Adrenal gland (tissue), 12 donors: ENCODE results near the gene SBNO2. TPM values are rescaled to one million over a fixed set of nuclear protein-coding genes. Genes with fewer than 3 reads are reported as not detected.
A peak's percentile ranks its signal among the peaks of the same experiment; 100 is the strongest.

Experiments
- DNase-seq, 7 donors: peaks; one replicate each; pipeline ENCODE4 v3.0.0-alpha.2; 2019 to 2020
- H3K27ac ChIP-seq, 5 donors: fragments of 200-600 bp; sonication (generic) in 4 of 5; 1 replicate in 3 of 5; 2 replicates in 2 of 5; pipeline versions ENCODE4 v1.5.1 to v1.8.0; 2016 to 2020; ENCODE audit warnings: mild to moderate bottlenecking in 1 of 5
- H3K27me3 ChIP-seq: fragments of 200-600 bp; 2 replicates; pipeline ENCODE4 v1.8.0; 2021
- H3K36me3 ChIP-seq, 2 donors: fragments of 200-600 bp; replicated peaks in 1 of 2; 1 replicate in 1 of 2; 2 replicates in 1 of 2; pipeline versions ENCODE4 v1.5.1 to v1.8.0; 2018 to 2022
- H3K4me1 ChIP-seq, 2 donors: fragments of 200-600 bp; replicated peaks in 1 of 2; 1 replicate in 1 of 2; 2 replicates in 1 of 2; pipeline versions ENCODE4 v1.5.1 to v1.8.0; 2018 to 2021
- H3K4me3 ChIP-seq, 4 donors: fragments of 200-600 bp; sonication (generic) in 3 of 4; one replicate each; pipeline ENCODE4 v1.5.1; 2016 to 2018
- H3K9me3 ChIP-seq, 3 donors: fragments of 200-600 bp; sonication (generic) in 1 of 3; replicated peaks in 1 of 3; 1 replicate in 2 of 3; 2 replicates in 1 of 3; pipeline versions ENCODE4 v1.5.1 to v1.8.0; 2016 to 2021
- POLR2A ChIP-seq, 2 donors: fragments of 450-650 bp; IDR thresholded peaks; one replicate each; pipeline ENCODE4 v1.6.1; 2017; ENCODE audit warnings: antibody characterized with exemption in 2 of 2, mild to moderate bottlenecking in 2 of 2, moderate library complexity in 1 of 2
- WGBS, 4 donors: extraction: QIAGEN DNeasy Blood & Tissue Kit in 2 of 4; methylation state at CpG; one replicate each; pipeline versions ENCODE4 v1.1.5 to v1.1.7; 2013 to 2017; 5-methylcytosine and 5-hydroxymethylcytosine counted together
- intact Hi-C, 2 donors: fragments of 100-400 bp; cut with DNase I; formaldehyde crosslinking; loops; one replicate each; pipeline versions ENCODE4 v1.14.1 to v1.15.0; 2022 to 2023
- polyA plus RNA-seq, 3 donors: library from polyadenylated mRNA; stranded (reverse); fragments of 200-250 nt in 2 of 3; fragments of 350-450 nt in 1 of 3; fragmentation: Illumina TruSeq in 1 of 3; extraction: RNeasy Lipid Tissue Mini Kit (QIAGEN cat#74804) in 1 of 3; gene quantifications; one replicate each; pipeline ENCODE4 v1.2.3, GENCODE V29; 2013 to 2014
- total RNA-seq, 9 donors: library from RNA; depleted of rRNA in 4 of 9; stranded (reverse); fragments of >200 nt in 4 of 9; fragments of 120-200 nt in 1 of 9; fragmentation: NEBNext Ultra II Directional in 1 of 9; extraction: Animal tissue kit (Norgen Biotek cat#: 25700) in 1 of 9; gene quantifications; one replicate each; pipeline versions ENCODE4 v1.1.0 to v1.2.4, GENCODE V29; 2013 to 2023
- TF ChIP-seq, protein P1 (sequence below), 6 experiments: fragments of 450-650 bp in 4 of 6; fragments of 200-600 bp in 2 of 6; sonication (generic) in 1 of 6; IDR thresholded peaks; 1 replicate in 5 of 6; 2 replicates in 1 of 6; pipeline versions ENCODE4 v1.5.1 to v1.8.0; 2016 to 2021; ENCODE audit warnings: antibody characterized with exemption in 6 of 6, mild to moderate bottlenecking in 2 of 6, moderate library complexity in 1 of 6
- donor health status: healthy with polysubstance abuse.
- donor health status: Bipolar disorder and iron deficiency.
- donor health status: DM: yes; HTN: yes; CAD: no.
- donor health status: DM: no; HTN: no; CAD: no.
- donor health status: DM: no; HTN: no; CAD: no.
- donor health status: DM: yes; HTN: yes; CAD: no.

Gene SBNO2
- total and polyA plus RNA-seq, 12 donors = 13.6 to 176 (median 74.7) TPM

DNA sequence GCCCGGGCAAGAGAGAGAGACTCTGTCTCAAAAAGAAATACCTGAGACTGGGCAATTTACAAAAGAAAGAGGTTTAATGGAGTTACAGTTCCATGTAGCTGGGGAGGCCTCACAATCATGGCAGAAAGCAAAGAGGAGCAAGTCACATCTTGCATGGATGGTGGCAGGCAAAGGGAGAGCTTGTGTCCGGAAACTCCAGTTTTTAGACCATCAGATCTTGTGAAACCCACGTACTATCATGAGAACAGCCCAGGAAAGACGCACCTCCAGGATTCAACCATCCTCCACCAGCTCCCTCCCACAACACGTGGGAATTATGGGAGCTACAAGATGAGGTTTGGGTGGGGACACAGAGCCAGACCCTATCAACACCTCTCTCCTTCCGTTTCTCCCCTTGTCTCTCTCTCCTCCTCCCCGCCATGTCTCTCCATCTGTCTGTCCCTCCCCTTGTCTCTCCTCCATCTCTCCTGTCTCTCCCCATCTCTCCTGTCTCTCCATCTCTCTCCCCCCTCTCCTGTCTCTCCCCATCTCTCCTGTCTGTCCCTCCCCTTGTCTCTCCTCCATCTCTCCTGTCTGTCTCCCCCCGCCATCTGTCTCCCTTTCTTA is 88.9 kb downstream of the SBNO2 start:
- H3K27ac ChIP-seq = no peak overlapping the region
- no peak for DNase-seq
- 64 to 74% (median 73%) methylated on average over 8 of the region's 8 CpGs for WGBS, 4 donors
- H3K4me1 ChIP-seq = peaks cover 5 to 16% of the 10 kb centered on the region in 2 donors
- H3K4me3 ChIP-seq = no peak overlapping the region
- peaks cover 0 to 21% of the 10 kb centered on the region in 2 donors for H3K36me3 ChIP-seq
- H3K9me3 ChIP-seq = no peaks in the 10 kb centered on the region
- intact Hi-C loops = no loop called here
- no peak for TF ChIP-seq POLR2A (IDR thresholded peaks at IDR 0.05)
- TF ChIP-seq, protein P1, sequence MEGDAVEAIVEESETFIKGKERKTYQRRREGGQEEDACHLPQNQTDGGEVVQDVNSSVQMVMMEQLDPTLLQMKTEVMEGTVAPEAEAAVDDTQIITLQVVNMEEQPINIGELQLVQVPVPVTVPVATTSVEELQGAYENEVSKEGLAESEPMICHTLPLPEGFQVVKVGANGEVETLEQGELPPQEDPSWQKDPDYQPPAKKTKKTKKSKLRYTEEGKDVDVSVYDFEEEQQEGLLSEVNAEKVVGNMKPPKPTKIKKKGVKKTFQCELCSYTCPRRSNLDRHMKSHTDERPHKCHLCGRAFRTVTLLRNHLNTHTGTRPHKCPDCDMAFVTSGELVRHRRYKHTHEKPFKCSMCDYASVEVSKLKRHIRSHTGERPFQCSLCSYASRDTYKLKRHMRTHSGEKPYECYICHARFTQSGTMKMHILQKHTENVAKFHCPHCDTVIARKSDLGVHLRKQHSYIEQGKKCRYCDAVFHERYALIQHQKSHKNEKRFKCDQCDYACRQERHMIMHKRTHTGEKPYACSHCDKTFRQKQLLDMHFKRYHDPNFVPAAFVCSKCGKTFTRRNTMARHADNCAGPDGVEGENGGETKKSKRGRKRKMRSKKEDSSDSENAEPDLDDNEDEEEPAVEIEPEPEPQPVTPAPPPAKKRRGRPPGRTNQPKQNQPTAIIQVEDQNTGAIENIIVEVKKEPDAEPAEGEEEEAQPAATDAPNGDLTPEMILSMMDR (IDR thresholded peaks at IDR 0.05) = no peak
- no peaks in the 10 kb centered on the region for H3K27me3 ChIP-seq

DNA sequence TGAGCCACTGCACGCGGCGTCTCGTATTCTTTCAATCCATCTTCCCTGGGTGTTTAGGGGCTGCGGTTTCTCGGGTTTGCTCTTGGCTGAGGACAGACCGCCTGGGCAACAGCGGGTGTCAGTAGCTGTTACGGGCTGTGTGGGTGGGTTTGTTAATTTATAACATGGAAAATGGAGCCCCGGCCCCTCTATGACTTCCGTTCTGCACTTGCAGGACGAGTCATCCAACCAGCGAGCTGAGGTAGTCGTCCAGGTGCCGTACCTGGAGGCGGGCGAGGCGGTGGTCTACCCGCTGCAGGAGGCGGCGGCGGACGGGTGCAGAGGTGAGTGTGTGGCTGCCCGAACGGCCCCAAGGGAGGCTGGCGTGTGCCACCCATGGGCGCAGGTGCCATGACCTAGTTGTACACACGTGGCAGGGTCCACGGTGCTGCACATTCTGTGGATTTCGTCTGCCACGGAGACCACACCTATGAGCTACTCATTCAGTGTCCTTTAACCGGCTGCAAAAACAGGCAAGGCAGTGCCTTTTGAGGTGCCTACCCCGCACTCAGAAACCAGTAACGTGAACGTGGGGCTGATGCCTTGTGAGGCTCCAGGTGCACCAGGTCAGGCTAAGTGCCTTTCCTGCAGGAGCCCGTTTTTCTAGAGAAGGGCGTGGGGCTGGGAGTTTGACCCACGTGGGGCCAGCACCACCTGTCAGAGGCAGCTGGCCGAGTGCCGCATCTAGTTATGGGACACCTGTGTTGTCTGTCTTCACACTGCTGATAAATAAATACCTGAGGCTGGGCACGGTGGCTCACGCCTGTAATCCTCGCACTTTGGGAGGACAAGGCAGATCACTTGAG is 89.8 kb downstream of the SBNO2 start:
- Histone ChIP-seq H3K9me3 (no peaks in the 10 kb centered on the region), H3K27ac (no peak overlapping the region), H3K36me3 (peaks cover 0 to 15% of the 10 kb centered on the region in 2 donors), H3K27me3 (no peaks in the 10 kb centered on the region), H3K4me1 (peaks cover 5 to 14% of the 10 kb centered on the region in 2 donors), H3K4me3 (no peak overlapping the region)
- intact Hi-C loops = no loop called here
- no peak for DNase-seq
- WGBS, 4 donors = 81 to 89% (median 85%) methylated on average over 32 to 43 of the region's 43 CpGs
- no peak for TF ChIP-seq POLR2A (IDR thresholded peaks at IDR 0.05)
- TF ChIP-seq, protein P1 (IDR thresholded peaks at IDR 0.05) = no peak

DNA sequence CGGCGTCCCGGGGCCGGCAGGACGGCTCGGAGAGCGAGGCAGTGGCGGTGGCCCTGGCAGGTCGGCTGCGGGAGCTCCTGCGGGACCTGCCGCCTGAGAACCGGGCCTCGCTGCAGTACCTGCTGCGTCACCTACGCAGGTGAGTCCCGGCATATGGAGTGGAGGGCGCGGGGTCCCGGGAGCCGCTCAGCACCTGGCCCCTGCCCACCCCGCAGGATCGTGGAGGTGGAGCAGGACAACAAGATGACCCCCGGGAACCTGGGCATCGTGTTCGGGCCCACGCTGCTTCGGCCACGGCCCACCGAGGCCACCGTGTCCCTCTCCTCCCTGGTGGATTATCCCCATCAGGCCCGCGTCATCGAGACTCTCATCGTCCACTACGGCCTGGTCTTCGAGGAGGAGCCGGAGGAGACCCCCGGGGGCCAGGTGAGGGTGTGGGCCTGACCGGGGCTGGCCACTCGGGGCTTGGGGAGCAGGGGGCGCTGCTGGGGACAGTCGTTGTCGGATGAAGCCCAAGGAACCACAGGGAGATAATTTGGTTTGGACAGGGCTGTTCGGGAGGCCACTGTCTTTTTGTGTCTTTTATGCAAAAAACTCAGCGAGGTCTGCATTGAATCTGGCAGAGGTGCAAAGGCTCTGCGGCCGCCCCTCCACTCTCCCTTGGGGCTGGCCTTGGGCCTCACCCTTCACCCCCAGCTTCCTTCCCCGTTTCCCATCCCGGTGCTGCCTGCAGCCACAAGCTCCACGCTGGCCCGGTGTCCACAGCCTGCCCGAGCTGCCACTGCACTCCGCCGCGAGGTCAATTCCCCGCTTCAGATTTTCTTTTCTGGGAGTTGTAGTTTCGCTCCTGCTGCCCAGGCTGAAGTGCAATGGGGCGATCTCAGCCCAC is 90.9 kb downstream of the SBNO2 start:
- Histone ChIP-seq H3K27me3 (no peaks in the 10 kb centered on the region), H3K9me3 (no peaks in the 10 kb centered on the region), H3K4me1 (peaks cover 5 to 10% of the 10 kb centered on the region in 2 donors), H3K36me3 (peaks cover 0 to 6% of the 10 kb centered on the region in 2 donors), H3K4me3 (peak overlapping the region in 1 of 4 donors; percentile 35), H3K27ac (no peak overlapping the region)
- intact Hi-C loops = no loop called here
- WGBS, 4 donors = 62 to 87% (median 71%) methylated on average over 33 to 59 of the region's 59 CpGs
- no peak for TF ChIP-seq POLR2A (IDR thresholded peaks at IDR 0.05)
- TF ChIP-seq, protein P1 (IDR thresholded peaks at IDR 0.05) = no peak
- peak in 1 of 7 donors; percentile 18 for DNase-seq
